MCF 10A (cell line): ENCODE data around the gene NUP155. TPM values are rescaled to one million over a fixed set of nuclear protein-coding genes. Genes with fewer than 3 reads are reported as not detected.
A peak's percentile ranks its signal among the peaks of the same experiment; 100 is the strongest.
"Not testable (repeated sequence)": the region's sequence is repeated elsewhere in the genome, so short reads cannot be mapped to it uniquely, and the experiment has no call there.

Experiments
- BruUV-seq: library from RNA; stranded (reverse); fragments of 400-500 nt; replicated peaks from 2 replicates; lab custom pipeline; 2021; lab: Mats Ljungman, UMichigan
- CTCF ChIA-PET: fragments of 300-600 bp; sonication (Branson Sonifier 250); formaldehyde crosslinking; extraction: SDS; loops from one replicate; lab custom pipeline; 2021; ENCODE audit warnings: antibody characterized with exemption, inconsistent platforms; lab: Yijun Ruan, JAX
- POLR2A ChIA-PET: fragments of 300-600, 350-650 bp; sonication (Branson Sonifier 250); formaldehyde crosslinking; extraction: SDS; loops from one replicate; lab custom pipeline; 2020; ENCODE audit warnings: antibody characterized with exemption, inconsistent platforms; lab: Yijun Ruan, JAX
- DNase-seq: peaks from one replicate; pipeline ENCODE4 v3.0.0-alpha.2; 2018; ENCODE audit not compliant: unreplicated experiment
- H3K27ac Mint-ChIP-seq: one replicate; pipeline ENCODE4 v1.8.0; 2022; ENCODE audit warnings: mild to moderate bottlenecking, low read depth, mixed read lengths; ENCODE audit not compliant: unreplicated experiment
- H3K27me3 Mint-ChIP-seq: one replicate; pipeline ENCODE4 v1.8.0; 2022; ENCODE audit warnings: mixed read lengths; ENCODE audit not compliant: insufficient read depth, unreplicated experiment
- H3K36me3 Mint-ChIP-seq: one replicate; pipeline ENCODE4 v1.8.0; 2022; ENCODE audit warnings: mild to moderate bottlenecking, moderate library complexity, mixed read lengths; ENCODE audit not compliant: insufficient read depth, unreplicated experiment
- H3K4me1 Mint-ChIP-seq: one replicate; pipeline ENCODE4 v1.8.0; 2022; ENCODE audit warnings: mixed read lengths; ENCODE audit not compliant: insufficient read depth, unreplicated experiment
- H3K4me3 Mint-ChIP-seq: one replicate; pipeline ENCODE4 v1.8.0; 2022; ENCODE audit warnings: mild to moderate bottlenecking, moderate library complexity, mixed read lengths; ENCODE audit not compliant: unreplicated experiment
- H3K9me3 Mint-ChIP-seq: one replicate; pipeline ENCODE4 v1.8.0; 2022; ENCODE audit warnings: mixed read lengths; ENCODE audit not compliant: unreplicated experiment
- intact Hi-C: fragments of 100-400 bp; cut with micrococcal nuclease; formaldehyde crosslinking; loops from 2 replicates; pipeline ENCODE4 v1.14.1; 2022
- total RNA-seq: library from RNA; stranded (reverse); gene quantifications from 2 replicates; pipeline ENCODE4 v1.2.3, GENCODE V29; 2022
- TF ChIP-seq, protein P1 (sequence below): fragments of 200-600 bp; IDR thresholded peaks from one replicate; pipeline ENCODE4 v1.8.0; 2022; ENCODE audit warnings: antibody characterized with exemption, mild to moderate bottlenecking; ENCODE audit not compliant: unreplicated experiment

Gene NUP155
- total RNA-seq, 1 experiment from 2014 or later: 32.0 TPM

DNA sequence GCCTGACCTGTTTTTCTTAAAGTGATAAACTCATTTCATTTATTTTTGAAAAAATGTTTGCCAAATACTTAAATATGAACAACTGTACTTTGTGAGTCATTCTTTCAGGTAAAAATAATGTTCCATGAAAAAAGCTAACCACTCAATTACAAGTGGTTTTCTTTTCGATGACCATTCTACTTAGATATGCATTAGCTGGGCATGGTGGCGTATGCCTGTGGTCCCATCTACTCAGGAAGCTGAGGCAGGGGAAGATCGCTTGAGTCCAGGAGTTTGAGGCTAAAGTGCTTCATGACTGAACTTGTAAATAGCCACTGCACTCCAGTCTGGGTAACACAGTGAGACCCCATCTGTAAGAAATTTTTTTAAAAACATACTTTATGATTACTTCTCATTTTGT is 4.2 kb upstream of the NUP155 start:
- no peaks in the 10 kb centered on the region for H3K9me3 Mint-ChIP-seq
- no TSS peak for BruUV-seq
- ChIA-PET POLR2A (no interaction called here), CTCF (no interaction called here)
- DNase-seq: no peak
- H3K4me3 Mint-ChIP-seq: no peak overlapping the region
- H3K27me3 Mint-ChIP-seq: no peaks in the 10 kb centered on the region
- TF ChIP-seq, protein P1, sequence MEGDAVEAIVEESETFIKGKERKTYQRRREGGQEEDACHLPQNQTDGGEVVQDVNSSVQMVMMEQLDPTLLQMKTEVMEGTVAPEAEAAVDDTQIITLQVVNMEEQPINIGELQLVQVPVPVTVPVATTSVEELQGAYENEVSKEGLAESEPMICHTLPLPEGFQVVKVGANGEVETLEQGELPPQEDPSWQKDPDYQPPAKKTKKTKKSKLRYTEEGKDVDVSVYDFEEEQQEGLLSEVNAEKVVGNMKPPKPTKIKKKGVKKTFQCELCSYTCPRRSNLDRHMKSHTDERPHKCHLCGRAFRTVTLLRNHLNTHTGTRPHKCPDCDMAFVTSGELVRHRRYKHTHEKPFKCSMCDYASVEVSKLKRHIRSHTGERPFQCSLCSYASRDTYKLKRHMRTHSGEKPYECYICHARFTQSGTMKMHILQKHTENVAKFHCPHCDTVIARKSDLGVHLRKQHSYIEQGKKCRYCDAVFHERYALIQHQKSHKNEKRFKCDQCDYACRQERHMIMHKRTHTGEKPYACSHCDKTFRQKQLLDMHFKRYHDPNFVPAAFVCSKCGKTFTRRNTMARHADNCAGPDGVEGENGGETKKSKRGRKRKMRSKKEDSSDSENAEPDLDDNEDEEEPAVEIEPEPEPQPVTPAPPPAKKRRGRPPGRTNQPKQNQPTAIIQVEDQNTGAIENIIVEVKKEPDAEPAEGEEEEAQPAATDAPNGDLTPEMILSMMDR: no peak
- intact Hi-C loops: no loop called here
- H3K4me1 Mint-ChIP-seq: no peaks in the 10 kb centered on the region
- no peaks in the 10 kb centered on the region for H3K36me3 Mint-ChIP-seq
- no peak overlapping the region for H3K27ac Mint-ChIP-seq

DNA sequence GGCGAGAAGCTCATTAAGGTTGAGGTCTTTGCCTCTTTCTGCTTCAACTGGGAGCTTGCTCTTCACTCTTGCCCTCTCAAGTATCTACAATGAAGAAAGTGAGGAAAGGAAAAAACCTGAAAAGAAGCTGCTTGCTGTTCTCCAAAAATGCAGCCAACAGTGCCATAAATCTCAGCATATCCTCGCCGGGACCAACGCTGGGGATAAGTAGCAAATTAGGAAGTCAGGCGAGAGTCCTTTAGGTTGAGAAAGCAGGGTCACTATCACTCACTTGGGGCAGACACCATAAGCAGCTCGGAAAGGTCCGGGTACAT is 399 bp downstream of the NUP155 start:
- Mint-ChIP-seq H3K4me3 (peak overlapping the region; percentile 86), H3K4me1 (peaks cover 12% of the 10 kb centered on the region), H3K36me3 (peaks cover 12% of the 10 kb centered on the region), H3K27ac (peak overlapping the region; percentile 93), H3K9me3 (no peaks in the 10 kb centered on the region), H3K27me3 (no peaks in the 10 kb centered on the region)
- TF ChIP-seq, protein P1: no peak
- TSS peak; percentile 49 for BruUV-seq
- ChIA-PET POLR2A (interaction anchor here (1.0 to 3.2 kb wide), 13 partner anchors 9 to 490 kb away, joined by 3 to 60 read pairs (median 4); partner anchors contain the start of genes CPLANE1 and WDR70), CTCF (interaction anchor here (0.5 to 1.0 kb wide), 4 partner anchors 15 to 1145 kb away, joined by 3 to 4 read pairs (median 3); no protein-coding TSS in a partner anchor)
- intact Hi-C loops: loop anchor here (2.0 kb wide), 1 partner anchor 122 kb away; the partner anchor contains the start of gene CPLANE1
- no peak for DNase-seq

DNA sequence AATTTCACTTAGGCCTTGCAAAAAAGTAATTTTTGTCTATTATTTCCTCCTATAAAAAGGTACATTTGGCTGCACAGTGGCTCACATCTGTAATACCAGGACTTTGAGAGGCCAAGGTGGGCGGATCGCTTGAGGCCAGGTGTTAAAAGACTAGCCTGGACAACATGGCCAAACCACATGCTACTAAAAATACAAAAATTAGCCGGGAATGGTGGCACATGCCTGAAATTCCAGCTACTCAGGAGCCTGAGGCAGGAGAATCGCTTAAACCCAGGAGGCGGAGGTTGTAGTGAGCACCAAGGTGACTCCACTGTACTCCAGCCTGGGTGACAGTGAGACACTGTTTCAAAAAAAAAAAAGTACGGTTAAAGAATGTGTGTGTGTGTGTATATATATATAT is 15.7 kb downstream of the NUP155 start:
- intact Hi-C loops: no loop called here

DNA sequence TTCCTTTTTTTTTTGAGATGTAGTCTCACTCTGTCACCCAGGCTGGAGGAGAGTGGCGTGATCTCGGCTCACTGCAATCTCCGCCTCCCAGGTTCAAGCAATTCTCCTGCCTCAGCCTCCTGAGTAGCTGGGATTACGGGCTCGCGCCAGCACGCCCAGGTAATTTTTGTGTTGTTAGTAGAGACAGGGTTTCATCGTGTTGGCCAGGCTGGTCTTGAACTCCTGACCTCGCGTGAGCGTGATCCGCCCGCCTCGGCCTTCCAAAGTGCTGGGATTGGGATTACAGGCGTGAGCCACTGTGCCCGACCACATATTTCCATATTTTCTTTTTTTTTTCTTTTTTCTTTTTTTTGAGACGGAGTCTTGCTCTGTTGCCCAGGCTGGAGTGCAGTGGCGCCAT is 28.2 kb downstream of the NUP155 start:
- H3K27me3 Mint-ChIP-seq, CTCF ChIA-PET, BruUV-seq, DNase-seq, H3K27ac Mint-ChIP-seq, H3K4me3 Mint-ChIP-seq, intact Hi-C loops, H3K4me1 Mint-ChIP-seq, H3K9me3 Mint-ChIP-seq: not testable (repeated sequence)
- H3K36me3 Mint-ChIP-seq: peaks cover 95% of the 10 kb centered on the region
- POLR2A ChIA-PET: interaction anchor here (1.1 kb wide), 1 partner anchor 24 kb away, joined by 4 read pairs; no protein-coding TSS in a partner anchor

More for the DNA sequence above, 15.7 kb downstream of the NUP155 start:
- peaks cover 68% of the 10 kb centered on the region for H3K36me3 Mint-ChIP-seq
- no peak overlapping the region for H3K4me3 Mint-ChIP-seq
- no peaks in the 10 kb centered on the region for H3K27me3 Mint-ChIP-seq
- H3K4me1 Mint-ChIP-seq: no peaks in the 10 kb centered on the region
- no peak overlapping the region for H3K27ac Mint-ChIP-seq
- TF ChIP-seq, protein P1: no peak
- ChIA-PET POLR2A (no interaction called here), CTCF (interaction anchor here (0.6 to 1.0 kb wide), 2 partner anchors 10 to 119 kb away, joined by 3 to 4 read pairs; no protein-coding TSS in a partner anchor)
- BruUV-seq: no TSS peak
- no peak for DNase-seq
- H3K9me3 Mint-ChIP-seq: no peaks in the 10 kb centered on the region

DNA sequence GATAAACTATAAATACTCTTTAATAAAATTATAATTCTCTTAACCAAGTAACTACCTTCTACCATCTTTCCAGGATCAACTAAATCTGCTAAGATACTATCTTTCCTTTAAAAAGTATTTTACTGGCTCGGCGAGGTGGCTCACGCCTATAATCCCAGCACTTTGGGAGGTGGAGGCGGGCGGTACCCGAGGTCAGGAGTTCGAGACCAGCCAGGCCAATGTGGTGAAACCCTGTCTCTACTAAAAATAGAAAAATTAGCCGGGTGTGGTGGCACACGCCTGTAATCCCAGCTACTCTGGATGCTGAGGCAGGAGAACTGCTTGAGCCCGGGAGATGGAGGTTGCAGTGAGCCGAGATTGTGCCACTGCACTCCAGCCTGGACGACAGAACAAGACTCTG is 36.2 kb downstream of the NUP155 start:
- peaks cover 81% of the 10 kb centered on the region for H3K36me3 Mint-ChIP-seq

More for the DNA sequence above, 36.2 kb downstream of the NUP155 start:
- H3K4me1 Mint-ChIP-seq, DNase-seq, H3K27me3 Mint-ChIP-seq, H3K27ac Mint-ChIP-seq, BruUV-seq, POLR2A ChIA-PET, H3K4me3 Mint-ChIP-seq, intact Hi-C loops, H3K9me3 Mint-ChIP-seq: not testable (repeated sequence)
- CTCF ChIA-PET: interaction anchor here (0.7 kb wide), 1 partner anchor 684 kb away, joined by 4 read pairs; no protein-coding TSS in a partner anchor
